Hematopoietic multipotent progenitor cell treated with erythropoietin and hydrocortisone succinate and interleukin-3 and kit ligand, for 17 days (in vitro differentiated cells): Measurements from ENCODE around the gene RELN.

Experiments used
- DNase-seq: peaks from one replicate; pipeline ENCODE4 v3.0.0-alpha.2; 2015; ENCODE audit warnings: low spot score

The RELN gene

DNA sequence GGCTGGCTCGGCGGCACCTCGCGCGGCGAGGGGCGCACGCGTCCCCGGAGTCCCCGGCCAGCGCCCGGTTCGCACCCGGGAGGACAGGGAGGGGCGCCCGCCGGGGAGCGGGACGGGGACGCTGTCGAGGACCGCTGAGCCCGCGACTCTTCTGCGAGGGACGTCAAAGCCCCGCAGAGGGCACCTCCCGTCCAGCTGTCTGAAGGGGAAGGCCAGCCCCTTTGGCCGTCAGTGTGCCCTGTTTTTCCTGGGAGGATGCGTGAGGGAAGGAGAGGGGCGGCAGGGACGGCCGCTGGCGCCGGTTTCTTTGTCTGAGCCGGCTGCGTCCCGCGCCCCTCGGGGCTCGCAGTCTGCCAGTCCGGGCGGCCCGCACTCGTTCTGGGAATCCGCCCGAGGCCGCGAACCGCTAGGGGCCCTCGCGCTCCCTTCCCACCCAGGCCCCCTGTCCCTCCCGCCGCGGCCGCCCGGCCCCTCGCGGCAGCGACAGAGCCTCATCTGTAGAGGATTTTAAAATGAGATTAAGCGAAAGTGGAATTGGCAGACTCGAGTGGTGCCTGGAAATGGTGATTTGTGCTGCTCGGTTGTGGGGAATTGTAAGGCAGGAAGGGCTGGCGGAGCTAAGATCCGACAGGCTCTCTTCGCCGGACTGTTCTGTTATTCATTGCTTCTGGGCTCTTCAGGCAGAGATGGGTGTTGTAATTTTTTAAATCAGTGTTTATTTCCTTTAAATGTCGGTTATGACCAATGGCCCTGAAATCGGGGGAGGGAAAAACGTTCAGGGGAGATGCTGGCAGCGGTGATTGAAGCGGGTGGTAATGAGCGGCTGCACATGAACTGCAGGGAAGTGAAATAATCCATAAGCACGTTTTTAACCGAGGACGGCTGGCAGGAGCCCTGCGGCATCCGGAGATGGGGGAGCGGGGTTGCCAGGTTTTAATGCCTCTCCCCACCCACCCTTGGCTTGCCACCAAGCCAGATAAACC is 618 bp upstream of the RELN start:
- DNase-seq, result no peak

DNA sequence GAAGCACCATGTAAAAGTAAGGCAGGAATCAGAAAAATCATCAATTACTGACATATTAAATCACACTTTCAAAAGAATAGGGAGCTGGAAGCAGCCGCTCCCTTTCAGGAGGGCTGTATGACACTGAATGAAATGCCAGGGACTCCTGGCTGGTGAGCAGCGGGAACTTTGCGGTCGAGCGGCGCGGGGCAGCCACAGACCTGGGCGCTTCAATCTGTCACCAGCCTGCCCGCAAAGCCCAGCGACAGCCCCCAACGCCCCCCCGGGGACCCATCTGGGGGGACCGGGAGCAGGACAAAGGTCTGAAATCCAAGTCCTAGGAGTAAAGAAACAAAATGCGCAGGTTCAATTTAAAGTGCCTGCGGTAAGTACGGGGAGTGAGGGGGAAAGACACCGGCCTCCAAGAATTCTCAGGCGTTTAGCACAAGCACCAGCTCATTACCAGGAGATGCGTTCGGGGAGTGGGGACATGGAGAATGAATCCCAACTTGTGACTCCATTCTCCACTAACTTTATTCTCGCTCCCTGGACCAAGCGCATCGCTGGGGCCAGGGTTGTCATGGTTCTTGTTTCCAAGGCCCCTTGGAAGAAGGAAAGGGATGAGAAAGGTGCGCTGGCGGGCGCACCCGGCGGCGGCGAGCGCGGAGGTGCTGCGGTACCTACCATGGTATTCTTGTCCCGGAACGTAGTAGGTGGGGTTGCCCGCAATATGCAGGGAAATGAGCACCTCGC is 824 bp downstream of the RELN start:
- no peak for DNase-seq

DNA sequence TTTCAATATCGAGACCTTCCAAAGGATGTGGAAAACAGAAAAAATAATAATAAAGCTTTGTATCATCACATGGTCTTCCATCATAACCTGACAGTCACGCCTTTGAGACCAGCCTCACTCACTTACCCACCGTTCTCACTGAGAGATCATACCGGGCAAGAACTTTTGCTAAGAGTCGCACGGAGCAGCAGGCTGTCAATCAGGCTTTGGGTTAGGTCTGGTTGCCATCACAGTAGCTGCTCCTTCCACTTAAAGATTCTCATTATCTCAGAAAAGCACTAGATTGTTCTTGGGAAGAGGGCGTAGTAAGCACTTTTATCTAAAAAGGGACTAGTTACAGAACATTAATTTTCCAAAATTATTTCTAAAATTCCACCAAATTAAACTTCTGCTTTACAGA is 2.0 kb downstream of the RELN start:
- DNase-seq, result no peak

DNA sequence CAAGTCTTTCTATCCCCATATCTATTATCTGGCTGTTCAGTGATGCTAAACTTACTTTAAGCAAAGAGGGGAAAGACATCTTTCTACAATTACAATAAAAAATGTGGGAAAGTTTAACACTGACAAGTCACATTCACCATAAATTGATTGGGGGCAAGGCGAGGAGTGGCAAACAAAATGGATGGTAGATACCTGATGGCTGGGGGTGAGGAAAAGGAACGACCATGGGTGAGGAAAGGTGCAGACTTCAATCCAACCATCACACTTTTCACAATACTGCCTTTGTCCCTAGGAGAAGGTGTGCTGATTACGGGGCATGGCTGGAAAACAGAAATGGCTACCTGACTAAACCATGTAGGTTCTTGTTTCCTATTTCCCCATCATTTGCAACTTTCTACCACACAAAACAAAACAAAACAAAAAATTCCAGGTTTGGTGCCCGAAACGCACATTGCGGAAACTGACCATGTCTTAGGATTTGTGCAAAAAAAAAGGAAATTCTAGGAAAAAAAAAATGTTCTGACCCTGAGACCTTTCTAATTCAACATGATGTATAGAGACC is 3.8 kb downstream of the RELN start:
- no peak for DNase-seq

DNA sequence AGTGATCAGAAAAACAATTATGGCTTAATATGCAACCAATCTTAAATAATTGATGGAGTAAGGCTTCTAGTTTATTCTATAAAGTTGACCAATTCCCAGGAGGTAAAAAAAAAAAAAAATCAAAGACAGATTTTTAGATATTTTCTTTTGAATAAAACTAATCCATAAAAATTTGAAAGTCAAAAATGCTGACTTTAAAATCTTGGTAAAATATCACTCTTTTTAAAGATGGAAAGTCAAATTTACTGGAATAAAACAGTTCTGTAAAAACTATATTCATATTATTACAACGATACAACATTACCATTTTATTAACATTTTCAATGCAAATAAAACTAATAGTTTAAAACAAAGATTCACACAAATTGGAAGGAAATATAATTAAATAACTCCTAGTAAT is 5.4 kb downstream of the RELN start:
- no peak for DNase-seq

DNA sequence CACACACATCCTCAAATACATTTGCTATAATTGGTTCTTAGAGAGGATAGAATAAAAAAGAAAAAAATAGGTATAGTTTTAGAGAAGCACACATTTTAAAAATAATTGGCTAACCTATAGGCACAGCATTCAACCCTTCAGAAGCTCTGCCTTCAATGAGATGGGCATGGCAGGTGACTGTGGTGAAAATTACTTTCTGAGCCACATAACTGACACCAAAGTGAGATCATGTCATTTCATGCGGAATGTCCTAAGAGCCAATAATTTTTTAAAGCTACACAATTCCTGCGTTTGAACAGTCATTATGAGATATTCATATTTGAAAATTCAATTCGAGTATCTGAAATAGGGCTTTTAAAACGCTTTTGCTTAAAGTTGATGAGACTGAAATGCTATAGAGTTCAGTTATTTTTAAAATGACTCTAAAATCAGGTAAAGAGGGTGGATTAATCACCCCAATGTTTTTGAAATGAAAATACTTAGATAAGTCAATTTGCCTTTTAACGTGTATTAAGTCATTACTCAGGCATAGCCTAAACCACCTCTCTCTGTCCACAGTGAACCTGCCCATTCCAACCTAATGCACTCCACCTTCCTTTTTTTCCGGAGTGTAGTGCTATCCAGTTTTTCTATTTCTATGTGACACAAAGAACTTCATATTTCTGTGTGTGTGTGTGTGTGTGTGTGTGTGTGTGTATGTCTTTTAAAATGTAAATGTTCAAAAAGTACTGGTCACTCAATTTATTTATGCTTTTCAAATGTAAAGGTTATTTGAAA is 6.1 kb downstream of the RELN start:
- no peak for DNase-seq

DNA sequence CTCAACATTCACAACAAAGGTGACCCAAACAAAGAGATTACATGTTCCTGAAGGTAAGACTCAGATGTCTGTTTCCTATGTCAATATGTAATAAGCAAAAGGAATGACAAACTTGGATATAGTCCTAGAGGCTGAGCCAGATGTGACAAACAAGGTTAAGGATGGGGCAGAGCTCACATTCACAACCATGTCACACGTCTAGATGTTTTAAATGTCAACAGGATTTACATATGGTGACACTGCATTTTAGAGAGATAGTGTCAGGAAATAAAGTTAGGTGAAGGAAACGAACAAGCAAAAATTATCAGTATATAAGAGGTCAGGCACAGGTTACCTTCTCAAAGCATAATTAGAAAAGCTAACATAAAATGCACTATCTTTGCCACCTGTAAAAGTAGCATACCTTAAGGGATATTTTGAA is 8.4 kb downstream of the RELN start:
- DNase-seq, result no peak

DNA sequence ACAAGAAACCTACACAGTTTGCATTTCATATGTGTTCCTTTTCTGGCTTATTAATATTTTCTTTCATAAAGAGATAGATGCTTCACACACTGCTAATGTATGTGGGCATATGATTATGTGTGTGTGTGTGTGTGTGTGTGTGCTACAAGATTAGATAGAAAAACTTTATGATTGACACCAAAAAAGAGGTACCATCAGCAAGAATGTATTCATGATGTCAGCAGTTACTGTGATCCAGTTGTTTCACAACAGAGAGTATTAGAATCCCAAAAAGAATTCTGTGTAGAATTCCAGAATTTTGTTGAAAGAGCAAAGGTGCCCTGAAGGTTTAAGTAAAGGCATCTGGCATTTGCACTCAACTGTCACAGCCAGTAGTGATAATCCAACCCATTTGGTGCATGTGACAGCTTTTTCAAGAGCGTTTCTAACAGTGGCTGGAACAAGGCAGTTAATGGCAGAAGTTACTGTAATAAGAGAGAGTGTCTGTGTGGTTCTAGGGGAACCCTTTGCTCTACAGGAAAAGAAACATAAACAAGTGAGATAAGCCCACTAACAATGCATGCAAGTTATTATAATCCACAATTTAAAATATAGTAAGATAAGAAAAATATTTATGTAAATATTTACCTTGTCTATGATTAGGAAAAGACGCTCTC is 16.6 kb downstream of the RELN start:
- no peak for DNase-seq

DNA sequence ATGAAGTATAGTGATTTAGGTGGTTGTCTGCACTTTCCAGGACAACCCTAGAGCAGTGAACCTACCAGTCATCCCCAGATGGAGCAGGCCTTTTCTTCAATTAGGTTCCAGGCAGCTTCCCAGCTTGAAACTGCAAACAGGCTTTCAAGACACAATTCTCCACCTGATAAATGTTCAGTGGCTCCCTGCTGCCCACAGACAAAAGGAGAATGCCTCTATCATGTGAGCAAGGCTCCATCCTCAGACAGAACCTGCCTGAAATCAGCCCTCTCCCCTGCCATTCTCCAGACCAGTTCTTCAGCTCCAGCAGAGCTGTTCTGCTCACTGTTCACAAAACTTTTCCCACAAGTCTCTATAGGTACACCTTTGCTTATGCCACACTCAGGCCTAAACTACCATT is 22.1 kb downstream of the RELN start:
- no peak for DNase-seq

DNA sequence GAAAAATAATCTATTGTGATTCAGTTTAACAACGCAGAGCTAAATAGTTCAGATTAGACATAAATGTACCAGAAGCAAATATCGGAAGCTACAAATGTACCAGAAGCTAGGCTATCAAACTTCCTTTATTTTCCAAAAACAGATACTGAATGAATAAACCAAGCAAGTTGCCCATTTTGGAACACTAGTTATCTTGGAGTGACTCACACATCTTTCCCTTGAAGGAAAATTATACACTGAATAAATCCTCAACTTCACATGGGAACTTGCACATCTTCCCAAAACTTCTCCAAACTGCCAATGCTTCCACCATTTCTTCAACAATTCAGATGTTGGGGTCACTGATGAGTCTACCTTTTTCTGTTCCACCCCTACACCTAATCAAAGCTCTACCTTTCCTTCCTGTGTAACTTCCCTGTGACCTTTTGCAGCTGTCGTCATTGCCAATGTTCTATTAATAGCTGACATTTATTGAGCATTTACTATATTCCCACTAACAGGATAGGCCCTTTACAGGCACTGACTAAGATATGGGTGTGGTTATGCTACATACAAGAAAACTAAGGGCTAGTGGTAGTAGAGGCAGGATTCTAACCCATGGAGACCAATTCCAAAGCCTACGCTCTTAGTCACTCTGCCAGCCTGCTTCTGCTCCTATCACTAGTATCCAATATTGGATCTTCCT is 22.7 kb downstream of the RELN start:
- no peak for DNase-seq

DNA sequence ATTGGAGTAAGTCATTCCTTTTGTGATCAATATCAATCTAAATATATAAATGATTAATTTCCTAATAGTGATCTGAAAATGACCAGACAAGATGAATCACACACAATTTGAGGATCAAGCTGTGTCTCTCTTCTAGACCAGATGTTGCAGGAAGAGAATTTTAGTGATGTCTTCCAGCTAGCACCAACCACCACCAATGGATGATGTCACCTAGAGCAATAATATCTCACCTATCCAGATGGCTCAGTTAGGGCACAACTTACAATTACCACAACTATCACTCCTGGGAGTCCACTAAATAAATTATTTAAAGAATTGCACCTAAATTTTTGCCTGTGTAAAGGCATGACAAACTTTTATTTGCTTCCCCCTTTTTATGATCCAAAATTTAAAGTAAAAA is 25.2 kb downstream of the RELN start:
- DNase-seq, result no peak

DNA sequence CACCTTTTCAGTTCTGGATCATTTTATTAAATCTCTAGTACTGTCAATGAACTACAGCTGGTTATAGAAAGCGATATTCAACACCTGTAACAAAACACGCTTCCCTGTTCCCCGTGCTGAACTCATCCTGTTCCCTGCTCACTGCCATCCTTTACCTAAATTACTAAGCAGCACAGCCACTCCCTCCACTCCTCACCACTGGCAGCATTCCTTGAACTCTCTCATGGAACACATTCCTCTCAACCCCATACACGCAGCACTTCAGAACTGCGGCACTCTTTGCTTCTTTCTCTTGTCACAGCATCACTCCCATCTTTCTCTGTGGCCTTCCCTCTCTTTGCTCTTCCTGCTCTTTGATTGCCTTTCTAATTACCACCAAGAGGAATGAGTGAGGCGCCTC is 27.4 kb downstream of the RELN start:
- no peak for DNase-seq

DNA sequence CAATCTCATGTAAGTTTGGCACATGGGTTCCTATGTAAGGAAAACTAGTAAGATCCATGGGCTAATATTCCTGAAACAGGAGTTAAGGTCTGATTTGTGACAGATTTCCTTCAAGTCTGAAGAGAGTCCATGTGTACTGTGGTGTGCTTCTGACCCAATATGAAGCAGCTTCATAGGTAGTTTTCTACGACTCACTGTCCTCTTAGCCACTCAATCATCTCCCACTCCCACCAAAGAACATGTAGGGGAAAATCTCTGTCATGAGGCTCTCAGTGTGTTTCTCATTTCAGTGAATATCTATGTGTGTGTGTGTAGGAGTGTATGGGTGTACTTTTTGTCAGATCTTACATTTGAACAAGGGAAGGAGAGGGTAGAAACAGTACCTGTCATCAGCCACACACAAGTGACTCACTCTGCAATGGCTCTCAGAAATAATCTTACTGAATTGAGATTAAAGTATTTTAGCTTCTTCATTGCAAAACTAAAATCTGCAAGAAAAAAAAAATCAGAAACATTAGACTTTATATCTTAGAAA is 31.1 kb downstream of the RELN start:
- no peak for DNase-seq

DNA sequence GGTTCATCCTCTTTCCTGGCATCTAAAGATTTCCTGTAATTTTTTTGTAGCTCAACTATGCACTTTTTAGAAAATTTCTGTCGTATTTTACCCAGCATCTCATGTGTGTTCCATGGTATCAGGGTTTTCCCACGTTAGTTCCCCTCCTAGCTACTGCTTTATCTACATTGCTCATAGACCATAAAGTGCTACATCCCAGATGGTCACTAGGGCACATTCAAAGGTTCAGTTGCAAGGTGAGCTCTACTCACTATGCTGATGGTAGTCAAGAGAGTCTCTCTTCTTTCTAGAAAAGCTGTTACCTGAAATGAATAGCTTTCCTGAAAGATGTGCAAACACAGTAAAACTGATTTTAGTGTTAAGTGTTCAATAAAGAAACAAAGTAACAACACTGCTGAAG is 33.5 kb downstream of the RELN start:
- no peak for DNase-seq

DNA sequence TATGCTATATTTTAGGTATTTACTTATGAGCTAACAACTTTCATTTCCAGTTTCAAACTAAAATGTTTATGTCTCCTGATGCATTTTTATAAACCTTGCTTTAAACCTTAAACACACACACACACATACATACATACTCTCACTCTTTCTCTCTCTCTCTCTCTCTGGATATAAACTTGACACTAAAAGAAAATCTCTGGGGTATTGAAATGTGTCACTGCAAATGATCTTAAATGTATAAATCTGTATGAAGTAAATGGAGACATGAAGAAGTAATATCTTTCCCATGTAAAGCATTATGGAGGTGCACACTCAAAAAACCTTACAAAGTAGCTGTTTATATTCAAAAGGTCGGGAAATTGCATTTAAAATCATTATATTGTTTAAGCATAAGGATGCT is 37.0 kb downstream of the RELN start:
- no peak for DNase-seq

DNA sequence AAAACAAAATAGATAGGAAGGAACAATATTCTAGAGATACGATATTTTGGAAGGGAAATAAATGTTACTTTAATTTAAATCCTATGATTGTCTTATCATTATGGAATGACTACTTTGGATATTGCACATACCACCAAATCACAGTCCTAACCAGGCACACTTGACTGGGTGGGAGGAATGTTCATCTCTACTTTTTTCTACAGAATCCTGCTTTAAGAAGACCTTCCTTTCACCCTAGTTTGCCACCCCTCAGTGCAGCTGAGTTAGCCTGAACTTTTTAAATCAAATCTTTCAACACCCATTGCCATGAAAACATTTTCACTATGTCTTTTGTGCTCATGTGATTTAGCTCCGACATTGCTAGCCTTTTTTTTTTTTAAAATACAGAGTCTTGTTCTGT is 38.1 kb downstream of the RELN start:
- DNase-seq, result no peak

DNA sequence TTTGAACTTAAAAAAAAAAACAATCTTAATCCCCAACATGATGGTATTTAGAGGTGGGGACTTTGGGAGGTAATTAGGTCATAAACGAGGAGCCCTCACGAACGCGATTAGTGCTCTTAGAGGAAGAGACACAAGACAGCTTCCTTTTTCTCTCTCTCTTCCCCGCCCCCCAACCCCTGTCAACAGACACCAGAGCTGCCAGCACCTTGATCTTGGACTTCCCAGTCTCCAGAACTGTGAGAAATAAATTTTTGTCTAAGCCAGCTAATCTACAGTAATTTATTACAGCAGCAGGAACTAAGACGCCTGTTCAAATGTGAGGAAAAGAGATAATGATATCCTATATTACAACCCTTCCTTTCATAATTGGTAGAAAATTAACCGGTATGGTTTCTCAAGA is 40.1 kb downstream of the RELN start:
- no peak for DNase-seq

DNA sequence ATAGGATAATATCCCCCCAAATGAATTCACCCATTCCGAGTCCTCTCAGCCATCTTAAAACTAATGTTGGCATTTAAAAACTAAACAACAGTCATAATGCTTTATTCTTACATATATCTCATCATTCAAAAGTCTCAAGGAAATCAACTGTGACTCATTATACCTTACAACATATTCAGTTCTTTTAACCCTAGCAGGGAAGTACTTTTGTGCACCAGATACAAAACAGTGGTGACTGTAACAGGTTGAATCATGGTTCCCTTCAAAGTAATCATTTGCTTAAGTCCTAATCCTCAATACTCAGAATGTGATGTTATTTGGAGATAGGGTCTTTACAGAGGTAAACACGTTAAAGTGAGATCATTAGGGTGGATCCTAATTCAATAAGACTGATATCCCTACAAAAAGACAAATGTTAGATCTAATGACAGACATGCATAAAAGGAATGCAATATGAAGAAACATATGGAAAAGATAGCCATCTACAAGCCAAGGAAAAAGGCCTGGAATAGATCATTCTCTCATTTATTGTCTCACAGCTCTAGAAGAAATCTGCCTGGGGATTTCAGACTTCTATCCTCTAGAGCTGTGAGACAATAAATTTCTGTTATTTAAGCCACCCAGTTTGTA is 42.3 kb downstream of the RELN start:
- DNase-seq, result no peak

DNA sequence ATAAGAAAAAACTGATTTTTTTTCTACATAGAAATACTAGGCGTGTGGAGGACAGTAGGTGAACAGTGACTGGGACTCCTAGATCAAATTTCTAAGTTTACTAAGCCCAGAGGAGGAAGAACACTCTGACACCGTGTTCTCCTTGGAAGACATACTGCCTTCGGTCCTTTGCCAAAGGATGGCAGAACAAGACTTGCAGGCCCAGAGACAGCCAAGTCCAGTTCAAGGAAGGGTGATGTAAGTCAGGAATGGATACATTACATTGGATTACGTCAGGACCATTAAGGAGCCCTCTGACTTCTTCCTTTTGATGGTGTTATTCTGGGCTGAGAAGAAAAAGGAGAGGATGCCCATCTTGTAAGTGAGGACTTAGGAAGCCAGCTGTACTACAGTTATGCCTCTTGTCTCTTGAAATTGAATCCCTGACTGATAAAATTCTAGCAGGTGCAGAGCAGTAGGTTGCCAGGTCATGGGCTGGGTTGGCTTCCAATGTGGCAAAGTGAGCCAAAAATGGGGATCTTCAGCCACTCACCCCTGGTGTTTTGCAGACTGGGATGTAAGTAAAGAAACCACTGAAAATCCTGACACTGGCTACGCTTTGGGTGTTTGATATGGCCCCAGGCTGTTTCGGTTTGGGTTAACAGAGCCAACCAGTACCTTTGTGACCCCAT is 45.1 kb downstream of the RELN start:
- no peak for DNase-seq

DNA sequence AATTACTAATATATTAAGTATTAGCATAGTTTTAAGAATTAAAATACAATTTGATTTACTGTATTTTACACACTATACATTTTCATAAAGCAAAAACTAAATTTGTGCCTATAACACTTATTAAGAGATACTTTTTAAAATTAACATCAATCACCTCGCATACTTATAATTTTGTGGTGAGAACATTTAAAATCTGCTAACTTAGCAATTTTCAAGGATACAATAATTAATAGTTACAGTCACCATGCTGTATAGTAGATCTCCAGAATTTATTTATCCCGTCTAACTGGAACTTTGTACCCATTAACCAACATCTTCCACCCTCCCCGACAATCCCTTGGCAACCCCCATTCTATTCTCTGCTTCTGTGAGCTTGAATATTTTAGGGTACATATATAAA is 47.5 kb downstream of the RELN start:
- DNase-seq, result no peak
